MV-4-11 (cell line): ENCODE results near the gene SRXN1.
"Not testable (repeated sequence)": the region's sequence is repeated elsewhere in the genome, so short reads cannot be mapped to it uniquely, and the experiment has no call there.

ENCODE experiments used
- DNase-seq: peaks from one replicate; lab custom pipeline; 2025; lab: John Stamatoyannopoulos, UW

SRXN1 gene

DNA sequence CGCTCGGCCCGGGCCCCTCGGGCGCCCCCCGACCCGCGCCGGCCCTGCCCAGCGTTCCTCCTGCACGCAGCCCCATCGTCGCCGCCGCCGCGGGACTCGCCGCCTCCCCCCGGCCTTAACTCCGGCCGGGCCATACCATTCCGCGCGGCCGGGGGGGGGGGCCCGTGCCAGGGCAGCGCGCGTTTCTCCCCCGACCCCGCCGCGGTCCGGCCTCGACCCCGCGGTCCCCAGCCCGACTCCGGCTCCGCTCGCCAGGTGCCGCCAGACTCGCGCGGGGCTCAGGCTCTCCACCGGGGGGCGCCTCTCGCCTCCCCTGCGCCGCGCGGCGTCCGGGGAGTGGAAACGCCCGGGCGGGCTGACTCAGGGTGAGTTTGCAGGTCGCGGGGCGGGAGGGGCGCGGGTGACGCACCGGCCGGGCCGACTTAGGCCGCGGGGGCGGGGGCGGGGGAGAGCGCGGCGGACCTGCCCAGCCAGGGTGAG, at the start of gene SRXN1:
Gene SRXN1 (minus strand): TSS at position 91 of the 480 bp plus-strand sequence. CDS start 15 bp downstream, at position 76.
- peak; percentile 68 for DNase-seq

DNA sequence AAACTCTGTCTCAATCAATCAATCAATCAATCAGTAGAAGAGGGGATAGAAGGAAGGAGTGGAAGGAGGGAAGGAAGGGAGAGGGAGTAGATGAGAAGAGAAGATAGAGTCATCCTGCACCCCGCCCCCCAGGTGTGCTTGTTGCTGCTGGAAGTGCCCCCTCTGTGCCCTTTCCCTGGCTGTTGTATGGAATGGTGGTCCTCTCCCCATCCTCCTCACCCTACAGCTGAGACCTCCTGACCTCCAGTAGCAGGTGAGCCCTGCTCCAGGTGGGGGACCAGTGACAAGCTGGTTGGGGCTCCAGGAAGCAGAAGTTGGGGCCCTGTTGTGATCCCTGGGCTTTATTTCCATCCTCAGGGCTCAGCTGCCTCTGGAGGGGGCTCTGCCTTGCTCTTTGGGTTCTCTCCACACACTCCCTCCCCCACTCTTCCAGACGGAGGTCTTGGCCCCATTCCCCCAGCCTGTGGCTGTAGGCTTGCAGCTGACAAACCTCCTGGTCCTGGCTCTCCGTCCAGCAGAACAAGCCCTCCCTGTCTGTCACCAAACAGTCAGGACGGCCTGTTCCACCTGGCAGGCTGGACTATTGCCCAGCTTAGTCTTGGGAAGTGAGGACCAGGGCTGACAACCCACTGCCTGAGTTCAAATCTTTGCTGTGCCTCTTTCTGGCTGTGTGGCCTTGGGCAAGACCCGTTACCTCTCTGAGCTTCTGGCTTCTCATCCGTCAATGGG, 48.6 kb upstream of the SRXN1 start:
- DNase-seq = no peak

DNA sequence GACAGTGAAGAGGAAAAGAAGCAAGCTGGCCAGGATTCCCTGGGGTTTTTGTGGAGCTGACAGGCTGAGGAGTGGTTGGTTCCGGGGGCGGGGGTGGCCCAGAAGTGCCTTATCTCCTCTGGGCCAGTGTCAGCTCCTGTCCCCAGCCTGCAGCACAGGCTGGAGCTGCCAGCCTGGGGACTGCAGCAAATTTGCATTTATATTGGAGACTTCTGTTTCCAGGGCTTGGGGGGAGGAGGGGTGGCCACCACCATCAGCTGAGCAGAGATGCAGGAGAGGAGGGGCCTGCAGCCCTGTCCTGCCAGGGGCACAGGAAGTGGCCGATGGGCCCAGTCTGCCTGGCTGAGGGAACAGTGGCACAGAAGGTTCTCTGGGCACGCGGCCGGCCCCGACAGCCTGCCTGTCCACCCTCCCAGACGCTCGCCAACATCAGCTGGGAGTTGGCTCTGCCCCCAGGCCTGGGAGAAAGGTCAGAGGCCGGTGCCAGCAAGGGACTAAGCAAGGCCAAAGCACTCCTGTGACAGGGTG, 46.9 kb upstream of the SRXN1 start:
- DNase-seq = no peak

DNA sequence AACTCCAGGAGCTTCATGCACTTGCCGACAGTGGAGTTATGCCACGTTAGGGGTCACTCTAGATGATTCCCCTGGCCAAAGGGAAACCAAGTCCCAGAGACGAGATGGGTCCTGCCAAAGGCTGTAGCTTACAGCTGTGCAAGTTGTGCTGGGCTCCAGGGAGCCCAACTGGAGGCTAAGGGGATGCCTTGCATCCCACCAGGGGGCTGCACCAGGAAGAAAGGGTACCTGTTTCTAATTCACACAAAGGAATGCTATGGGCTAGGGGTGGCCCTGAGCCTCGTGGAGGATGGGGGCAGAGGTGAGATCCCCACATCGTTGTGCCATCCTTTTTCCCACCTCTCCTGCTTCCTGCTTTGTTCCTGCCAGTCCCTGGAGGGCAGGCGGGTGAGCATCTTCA, 46.3 kb upstream of the SRXN1 start:
- DNase-seq = no peak

DNA sequence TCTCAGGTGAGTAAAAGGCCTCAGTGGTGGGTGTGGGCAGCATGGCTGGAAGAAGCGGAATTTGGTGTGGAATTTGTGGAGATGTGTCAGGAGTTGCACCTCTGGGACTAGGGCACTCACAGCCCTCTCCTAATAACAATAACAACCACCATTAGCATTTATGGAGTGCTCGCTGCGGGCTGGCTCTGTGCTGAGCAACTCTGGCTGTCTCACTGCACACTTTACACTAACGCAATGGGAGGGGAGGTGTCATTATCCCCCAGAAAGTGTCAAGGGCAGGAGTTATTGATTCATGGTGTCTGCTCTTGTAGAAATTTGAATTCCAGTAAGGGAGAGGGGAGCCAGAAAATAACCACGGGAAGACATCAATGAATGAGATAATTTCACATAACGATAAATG, 45.3 kb upstream of the SRXN1 start:
- no peak for DNase-seq

DNA sequence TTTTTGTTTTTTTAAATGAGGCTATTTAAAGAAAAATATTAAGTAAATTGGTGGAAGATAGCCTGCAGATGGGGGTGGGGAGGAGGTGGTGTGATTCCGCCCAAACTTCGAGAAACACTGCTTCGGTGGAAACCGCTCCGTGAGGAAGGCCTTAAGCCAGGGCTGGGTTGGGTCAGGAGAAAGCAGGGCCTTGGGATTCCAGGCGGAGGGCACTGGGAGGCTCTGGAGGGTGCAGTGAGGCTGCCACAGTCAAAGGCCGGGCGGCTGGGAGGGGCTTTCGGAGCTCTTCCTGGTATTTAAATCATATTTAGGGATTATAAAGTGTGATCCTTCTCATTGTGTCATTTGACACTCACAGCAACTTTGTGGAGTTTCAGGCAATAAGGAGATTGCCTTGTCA, 44.8 kb upstream of the SRXN1 start:
- no peak for DNase-seq

DNA sequence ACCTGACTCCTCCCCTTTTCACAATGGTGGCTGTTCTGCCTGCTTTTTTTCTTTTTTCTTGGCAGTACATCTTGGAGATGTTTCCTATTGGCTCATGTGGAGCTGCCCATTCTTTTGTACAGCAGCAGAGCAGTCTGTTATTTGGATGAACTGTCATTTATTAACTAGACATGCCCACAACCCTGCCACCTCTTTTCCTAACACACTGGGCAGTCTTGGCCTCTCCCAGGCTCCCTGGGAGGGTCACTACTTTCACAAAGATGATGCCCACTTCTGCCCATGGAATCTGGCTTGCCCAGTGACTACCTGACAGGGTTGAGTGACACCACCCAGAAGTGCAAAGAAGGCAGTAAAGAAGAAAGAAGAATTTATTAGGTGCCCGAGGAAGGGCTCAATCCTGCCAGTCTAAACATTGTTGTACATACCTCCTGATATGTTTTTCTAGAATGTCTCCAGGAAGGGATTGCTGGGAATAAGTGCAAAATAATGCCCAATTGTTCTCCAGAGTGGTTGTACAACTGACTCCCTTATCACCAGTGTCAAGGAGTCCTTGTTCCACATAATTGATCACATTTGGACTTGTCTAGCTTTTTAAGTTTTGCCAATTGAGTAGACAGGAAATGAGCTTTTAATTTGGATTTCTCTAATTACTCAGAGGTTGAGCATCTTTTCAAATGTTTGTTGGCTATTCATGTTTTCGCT, 42.3 kb upstream of the SRXN1 start:
- DNase-seq = no peak

DNA sequence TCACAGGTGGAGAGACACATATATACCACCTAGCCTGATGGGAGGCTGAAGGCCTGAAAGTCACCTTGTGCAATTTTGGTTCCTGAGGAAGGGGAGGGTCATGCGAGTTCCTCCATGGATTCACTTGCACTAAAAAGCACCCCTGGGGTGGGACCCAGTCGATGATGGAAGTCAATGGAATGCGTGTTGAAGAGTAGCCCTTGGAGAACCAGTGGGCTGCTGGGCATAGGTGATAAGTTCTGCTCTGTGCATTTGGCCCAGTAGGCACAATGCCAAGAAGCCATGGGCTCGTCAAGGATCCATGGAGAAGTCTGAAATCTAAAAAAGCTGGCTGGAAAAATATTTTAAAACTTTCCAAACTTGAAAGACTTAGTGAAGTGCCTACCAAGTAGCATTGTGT, 41.5 kb upstream of the SRXN1 start:
- DNase-seq = no peak

DNA sequence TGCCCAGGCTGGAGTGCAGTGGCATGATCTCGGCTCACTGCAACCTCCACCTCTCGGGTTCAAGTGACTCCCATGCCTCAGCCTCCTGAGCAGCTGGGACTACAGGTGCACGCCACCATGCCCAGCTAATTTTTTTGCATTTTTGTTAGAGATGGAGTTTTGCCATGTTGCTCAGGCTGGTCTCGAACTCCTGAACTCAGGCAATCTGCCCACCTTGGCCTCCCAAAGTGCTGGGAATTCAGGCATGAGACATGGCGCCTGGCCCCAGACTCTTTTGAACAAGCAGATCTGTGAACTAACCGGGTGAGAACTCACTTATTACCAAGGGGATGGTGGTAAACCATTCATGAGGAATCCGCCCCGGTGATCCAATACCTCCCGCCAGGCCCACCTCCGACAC, 40.8 kb upstream of the SRXN1 start:
- not testable (repeated sequence) for DNase-seq

DNA sequence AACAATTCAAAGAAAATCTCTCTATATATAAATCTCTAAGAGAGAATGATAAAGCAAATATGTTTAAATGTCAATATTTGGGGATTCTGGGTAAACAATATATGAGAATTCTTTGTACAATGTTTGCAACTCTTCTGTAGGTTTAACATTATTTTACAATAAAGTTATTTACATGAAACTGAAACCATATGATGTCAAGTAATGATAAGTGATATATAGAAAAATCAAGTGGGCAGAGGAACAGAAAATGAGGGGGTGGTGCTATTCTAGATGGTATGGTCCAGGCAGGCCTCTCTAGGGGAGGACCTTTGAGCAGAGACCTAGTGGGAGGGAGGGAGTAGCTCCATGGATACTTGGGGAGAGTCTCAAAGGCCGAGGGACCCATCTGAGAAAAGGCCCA, 39.0 kb upstream of the SRXN1 start:
- no peak for DNase-seq

DNA sequence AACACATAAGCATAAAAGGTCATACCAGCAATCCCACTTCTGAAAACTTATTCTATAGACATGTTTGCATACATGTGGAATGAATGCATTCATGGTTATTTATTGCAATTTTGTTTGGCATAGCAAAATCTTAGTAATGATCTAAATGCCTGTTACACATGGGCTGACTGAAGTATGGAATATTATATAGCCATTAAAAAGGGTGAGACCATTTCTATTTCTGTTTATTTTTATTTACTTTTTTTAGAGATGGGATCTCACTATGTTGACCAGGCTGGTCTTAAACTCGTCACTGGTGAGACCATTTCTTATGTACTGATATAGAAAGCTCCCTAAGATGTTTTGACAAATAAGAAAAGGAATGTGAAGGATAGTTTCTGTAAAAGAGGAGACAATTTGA, 36.9 kb upstream of the SRXN1 start:
- no peak for DNase-seq

DNA sequence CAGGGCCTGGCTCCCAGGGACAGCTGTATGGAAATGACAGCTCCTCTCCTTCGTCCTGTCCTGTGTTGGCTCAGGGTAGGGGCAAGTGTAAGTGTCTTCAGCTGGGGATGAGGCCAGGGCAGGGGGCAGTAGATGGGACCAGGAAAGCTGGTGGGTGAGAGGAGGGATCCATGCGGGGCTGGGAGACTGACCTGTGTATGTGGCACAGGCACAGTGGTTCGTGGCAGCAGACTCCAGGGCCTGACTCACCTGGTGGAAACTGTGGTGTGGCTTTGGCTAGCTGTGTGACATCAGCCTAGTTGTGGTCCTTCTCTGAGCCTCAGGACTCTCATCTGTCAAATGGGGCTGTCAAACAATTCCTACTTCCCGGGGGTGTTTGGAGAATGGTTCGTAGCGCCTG, 36.3 kb upstream of the SRXN1 start:
- no peak for DNase-seq

DNA sequence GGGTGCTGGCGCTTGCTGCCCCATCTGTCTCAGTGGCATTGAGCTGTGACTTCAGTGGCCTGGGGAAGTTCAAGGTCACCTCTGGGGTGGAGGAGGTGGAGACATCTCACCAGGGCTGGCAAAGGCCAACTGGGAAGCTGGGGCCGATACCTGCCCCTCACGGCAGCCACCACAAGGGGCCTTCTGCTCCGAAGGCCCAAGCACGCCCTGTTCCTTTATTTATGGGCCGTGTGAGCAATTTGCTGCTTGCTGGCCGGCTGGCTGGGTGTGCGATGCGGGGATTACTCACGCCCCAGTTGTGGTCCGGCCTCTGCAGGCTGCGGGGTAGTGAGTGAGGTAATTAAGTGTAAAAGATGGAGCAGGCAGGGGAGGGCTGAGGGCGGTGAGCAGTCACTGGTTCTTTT, 35.8 kb upstream of the SRXN1 start:
- no peak for DNase-seq

DNA sequence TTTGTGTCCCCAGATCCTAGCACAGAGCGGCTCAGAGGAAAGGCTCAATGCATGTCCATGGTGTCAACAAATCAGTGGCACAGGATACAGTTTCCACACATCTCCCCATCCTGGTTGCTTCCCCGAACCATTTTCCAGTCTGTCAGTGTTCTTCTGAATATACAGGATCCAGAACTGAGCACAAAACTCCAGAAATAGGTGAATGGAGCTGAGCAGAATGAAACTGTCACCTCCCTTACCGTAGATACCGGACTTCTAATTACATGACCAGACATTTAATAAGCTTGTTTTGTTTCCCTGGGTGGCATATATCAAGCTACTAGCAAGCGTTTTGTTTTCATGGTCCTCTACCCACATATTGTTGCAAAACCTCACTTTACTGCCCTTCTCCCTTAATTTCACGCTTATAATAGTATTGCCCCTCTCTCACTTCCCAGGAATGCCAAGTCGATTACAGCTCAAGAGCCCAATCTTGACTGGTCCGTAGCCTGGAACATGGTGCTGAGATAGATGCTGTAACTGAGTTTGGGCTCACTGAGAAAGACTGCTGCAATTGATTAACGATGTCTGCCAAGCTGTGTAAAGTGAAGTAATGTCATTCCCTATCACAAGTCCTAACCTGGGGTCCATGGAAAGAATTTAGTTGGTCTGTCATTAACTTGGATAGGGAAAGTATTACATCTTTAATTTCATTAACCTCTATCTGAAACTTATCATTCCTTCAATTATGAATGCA, 34.6 kb upstream of the SRXN1 start:
- no peak for DNase-seq

DNA sequence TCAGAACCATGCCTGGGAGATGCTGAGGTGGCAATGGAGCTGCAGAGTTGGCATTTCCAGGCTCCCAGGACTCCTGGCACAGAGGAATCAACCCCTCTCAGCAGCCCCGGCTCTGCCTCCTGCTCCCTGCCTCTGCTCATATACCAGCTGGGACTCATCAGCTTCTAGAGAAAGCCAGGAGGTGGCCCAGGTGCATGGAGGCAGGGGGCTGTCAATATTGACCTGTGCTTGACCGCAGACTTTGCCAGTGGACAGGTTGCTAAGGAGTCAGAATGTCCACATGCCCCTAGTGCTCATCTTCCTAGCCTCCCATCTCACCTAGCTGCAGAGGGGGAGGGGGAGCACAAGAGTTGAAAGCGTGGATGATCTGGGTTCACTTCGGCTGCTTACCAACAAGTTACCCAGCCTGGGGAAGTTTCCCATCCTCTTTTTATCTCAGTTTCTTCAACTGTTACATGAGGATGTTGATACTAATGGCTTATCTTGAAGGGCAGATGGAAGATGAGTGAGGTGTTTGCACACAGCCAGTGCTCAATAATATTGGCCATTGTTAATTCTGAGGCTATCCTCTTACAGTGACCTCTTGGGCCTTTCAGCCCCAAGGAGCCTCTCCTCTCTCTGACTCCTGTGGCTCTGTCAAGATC, 31.8 kb upstream of the SRXN1 start:
- DNase-seq = no peak

DNA sequence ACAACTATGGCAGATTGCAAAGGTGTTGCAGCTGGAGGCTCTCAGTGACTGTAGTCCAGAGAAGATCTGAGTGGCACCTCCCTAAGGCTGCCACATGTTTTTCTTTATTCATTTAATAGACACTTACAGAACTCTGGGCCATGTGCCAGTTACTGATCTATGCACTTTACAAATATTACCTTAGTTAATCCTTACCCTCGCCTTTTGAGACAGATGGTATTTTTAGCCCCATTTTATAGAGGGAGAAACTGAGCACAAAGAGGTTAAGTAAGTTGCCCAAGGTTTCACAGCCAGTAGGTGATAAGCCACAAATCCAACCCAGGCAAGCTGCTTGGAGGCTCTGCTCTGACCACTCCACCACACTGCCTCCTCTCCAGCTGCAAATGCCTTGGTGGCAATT, 29.1 kb upstream of the SRXN1 start:
- DNase-seq = no peak

DNA sequence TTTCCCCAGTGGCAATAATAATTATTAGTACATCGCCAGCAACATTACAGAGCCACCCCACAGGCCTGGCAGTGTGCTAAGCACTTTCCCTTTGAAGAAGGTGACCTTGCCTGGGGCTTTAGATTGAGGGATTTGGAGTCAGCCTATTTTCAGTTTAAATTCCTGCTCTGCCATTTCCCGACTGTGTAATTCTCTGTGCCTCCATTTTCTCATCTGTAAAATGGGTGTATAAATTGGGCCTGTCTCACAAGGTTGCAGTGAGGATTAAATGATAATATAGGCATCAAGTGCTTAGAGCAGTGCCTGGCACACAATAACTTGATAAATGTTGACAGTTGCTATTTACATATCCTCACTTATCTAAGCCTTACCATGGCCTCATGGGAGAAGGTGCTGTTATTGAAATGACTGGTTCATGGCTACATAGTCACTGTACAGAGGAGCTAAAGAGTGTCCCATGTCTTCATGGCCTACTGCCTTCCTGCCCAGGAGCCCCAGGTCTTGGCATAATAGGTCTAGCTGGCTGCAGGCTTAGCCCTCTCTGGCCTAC, 27.7 kb upstream of the SRXN1 start:
- no peak for DNase-seq

DNA sequence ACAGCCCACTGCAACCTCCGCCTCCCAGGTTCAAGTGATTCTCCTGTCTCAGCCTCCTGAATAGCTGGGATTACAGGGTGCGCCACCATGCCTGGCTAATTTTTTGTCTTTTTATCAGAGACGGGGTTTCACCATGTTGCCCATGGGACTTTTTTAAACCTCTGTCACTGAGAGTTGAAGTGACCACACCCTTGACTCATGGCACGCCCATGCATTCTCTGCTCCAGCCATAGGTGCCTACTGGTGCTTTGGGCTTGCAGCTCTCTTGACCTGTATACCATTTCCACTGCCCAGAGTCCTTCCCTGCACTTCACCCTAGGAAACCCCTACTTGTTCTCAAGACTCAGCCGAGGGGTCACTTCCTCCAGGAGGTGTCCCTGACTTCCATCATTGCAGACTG, 25.0 kb upstream of the SRXN1 start:
- no peak for DNase-seq

DNA sequence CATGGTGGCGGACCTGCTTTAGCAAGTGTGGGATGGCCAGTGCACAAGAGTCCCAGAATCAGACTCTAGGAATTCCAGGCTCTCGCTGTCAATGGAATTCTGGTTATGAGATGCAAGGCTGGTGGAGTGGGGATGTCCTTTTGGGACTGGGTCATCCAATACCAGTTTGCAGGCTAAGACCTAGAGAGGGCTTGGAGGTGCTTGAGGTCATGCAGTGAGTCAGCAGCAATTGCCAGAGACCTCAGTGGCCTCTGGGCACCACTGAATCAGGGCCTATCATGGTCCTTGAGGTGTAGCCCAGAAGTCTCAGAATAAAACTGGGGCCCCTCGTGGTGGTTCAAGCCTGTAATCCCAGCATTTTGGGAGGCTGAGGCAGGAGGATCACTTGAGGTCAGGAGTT, 24.0 kb upstream of the SRXN1 start:
- DNase-seq = no peak

DNA sequence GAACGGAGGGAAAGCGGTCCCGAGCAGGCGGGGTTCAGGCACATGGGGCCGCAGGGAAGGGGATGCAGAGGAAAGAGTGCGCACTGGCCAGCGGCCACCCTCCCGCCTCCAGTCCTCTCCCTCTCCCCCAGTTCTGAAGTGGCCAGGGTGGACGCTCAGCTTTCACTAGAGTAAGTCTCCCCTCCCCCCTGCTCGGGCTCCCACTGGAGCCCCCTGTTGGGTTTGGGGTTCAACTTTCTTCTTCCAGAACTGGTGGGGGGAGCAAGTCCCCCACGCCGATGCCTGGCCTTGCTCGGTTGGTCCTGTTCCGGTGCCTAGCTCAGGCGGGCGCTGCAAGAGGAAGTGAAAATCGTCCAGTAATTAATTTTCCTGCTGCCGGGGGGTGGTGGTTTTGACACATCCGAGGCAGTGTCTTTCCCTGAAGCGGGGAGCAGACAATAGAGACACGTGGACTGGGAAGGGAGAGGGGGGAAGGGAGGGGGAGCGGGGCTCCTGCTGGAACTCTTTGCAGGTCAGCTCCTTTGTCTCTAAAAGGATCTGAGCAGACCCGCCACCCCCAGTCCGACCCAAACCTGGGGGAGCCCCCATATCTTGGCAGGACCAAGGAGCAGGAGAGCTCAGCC, 23.4 kb upstream of the SRXN1 start:
- DNase-seq = peak; percentile 82
